Nephron (organoid): Measurements from ENCODE around the gene ASGR1.

ENCODE experiments used
- H3K27ac Mint-ChIP-seq, 3 experiments: 2 replicates each; pipeline ENCODE4 v1.8.0; 2020; ENCODE audit warnings: mixed read lengths in 3 of 3, mild to moderate bottlenecking in 2 of 3, moderate library complexity in 1 of 3
- H3K27me3 Mint-ChIP-seq: 2 replicates; pipeline ENCODE4 v1.8.0; 2021; ENCODE audit warnings: low read depth, mild to moderate bottlenecking, moderate library complexity, mixed read lengths
- H3K36me3 Mint-ChIP-seq: 2 replicates; pipeline ENCODE4 v1.8.0; 2020; ENCODE audit warnings: low read depth, mixed read lengths
- H3K4me1 Mint-ChIP-seq: 2 replicates; pipeline ENCODE4 v1.8.0; 2020; ENCODE audit warnings: mixed read lengths
- H3K4me3 Mint-ChIP-seq, 3 experiments: 2 replicates each; pipeline ENCODE4 v1.8.0; 2020; ENCODE audit warnings: mild to moderate bottlenecking in 3 of 3, mixed read lengths in 3 of 3, moderate library complexity in 2 of 3
- H3K9me3 Mint-ChIP-seq: 2 replicates; pipeline ENCODE4 v1.8.0; 2020; ENCODE audit warnings: mixed read lengths
- TF ChIP-seq, protein P1 (sequence below), 3 experiments: fragments of 200-600 bp; sonication (generic); IDR thresholded peaks; one replicate each; pipeline ENCODE4 v1.5.0; 2021; ENCODE audit warnings: antibody characterized with exemption in 3 of 3; ENCODE audit not compliant: unreplicated experiment in 3 of 3

The ASGR1 gene

DNA sequence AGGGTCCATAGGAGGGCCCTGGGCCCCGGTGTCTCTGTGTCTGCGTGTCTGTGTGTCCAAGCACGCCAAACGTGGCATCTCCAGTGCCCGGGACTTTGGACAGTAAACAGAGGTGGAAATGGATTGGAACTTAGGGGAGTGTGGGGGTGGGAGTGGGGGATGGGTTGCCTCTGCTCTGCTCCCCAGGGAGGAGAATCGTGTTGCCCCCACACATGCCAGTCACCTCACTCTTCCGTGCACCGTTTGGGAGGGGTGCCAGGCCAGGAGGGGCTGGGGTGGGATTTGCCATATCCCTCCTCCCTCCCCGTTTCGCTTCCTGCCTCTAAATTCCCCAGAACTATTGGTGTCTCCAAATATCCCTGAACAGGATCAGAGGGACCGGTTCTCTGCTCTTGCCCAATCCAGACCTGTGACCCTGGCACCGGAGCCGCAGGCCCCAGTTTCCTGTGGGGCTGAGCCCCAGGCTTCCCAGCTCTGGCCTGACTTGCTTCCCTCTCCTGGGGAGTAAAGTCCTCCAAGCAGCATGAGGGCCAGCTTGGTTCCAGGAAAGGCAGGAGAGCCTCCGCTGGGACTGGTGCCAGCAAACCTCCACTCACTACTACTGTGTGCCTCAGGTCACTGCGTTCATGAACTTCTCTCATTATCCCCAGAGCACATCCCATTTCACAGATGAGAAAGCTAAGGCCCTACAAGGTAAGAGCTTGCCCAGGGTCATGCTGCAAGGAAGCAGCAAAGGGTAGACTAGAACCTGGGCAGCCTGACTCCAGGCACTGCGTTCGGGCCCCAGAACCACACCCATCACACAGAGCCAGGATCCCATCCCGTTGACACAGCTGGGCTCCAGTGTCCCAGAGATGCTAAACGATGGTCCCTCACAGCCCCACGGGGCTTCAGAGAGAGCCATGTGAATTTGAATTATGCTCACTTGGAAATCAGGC, at the start of gene ASGR1:
Gene ASGR1 (minus strand): TSS at position 54 of the 938 bp plus-strand sequence. CDS start 807 bp downstream, outside the sequence.
- TF ChIP-seq, protein P1, sequence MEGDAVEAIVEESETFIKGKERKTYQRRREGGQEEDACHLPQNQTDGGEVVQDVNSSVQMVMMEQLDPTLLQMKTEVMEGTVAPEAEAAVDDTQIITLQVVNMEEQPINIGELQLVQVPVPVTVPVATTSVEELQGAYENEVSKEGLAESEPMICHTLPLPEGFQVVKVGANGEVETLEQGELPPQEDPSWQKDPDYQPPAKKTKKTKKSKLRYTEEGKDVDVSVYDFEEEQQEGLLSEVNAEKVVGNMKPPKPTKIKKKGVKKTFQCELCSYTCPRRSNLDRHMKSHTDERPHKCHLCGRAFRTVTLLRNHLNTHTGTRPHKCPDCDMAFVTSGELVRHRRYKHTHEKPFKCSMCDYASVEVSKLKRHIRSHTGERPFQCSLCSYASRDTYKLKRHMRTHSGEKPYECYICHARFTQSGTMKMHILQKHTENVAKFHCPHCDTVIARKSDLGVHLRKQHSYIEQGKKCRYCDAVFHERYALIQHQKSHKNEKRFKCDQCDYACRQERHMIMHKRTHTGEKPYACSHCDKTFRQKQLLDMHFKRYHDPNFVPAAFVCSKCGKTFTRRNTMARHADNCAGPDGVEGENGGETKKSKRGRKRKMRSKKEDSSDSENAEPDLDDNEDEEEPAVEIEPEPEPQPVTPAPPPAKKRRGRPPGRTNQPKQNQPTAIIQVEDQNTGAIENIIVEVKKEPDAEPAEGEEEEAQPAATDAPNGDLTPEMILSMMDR (IDR thresholded peaks at IDR 0.05; ENCODE audit: unreplicated experiment in 3 of 3), result no peak
- Mint-ChIP-seq H3K9me3 (no peaks in the 10 kb centered on the region), H3K27ac (peak within 1 kb of the TSS in 1 of 3 experiments; percentile 36), H3K27me3 (no peaks in the 10 kb centered on the region), H3K36me3 (no peaks in the 10 kb centered on the region), H3K4me1 (no peaks in the 10 kb centered on the region), H3K4me3 (peak within 1 kb of the TSS; percentile 16 to 59 (median 45))

- Mint-ChIP-seq H3K27ac (no peak overlapping the region), H3K36me3 (peaks cover 41% of the 10 kb centered on the region), H3K4me3 (no peak overlapping the region), H3K4me1 (peaks cover 19% of the 10 kb centered on the region), H3K9me3 (no peaks in the 10 kb centered on the region), H3K27me3 (no peaks in the 10 kb centered on the region)
- TF ChIP-seq, protein P1 (IDR thresholded peaks at IDR 0.05; ENCODE audit: unreplicated experiment in 3 of 3), result no peak
These were observed 49.8 kb upstream of the ASGR1 start for GRCh38 chr17:7228920-7229319.

GRCh38 chr17:7226721-7227710, 47.8 kb upstream of the ASGR1 start:
- TF ChIP-seq, protein P1 (IDR thresholded peaks at IDR 0.05; ENCODE audit: unreplicated experiment in 3 of 3), result no peak
- Mint-ChIP-seq H3K9me3 (no peaks in the 10 kb centered on the region), H3K36me3 (peaks cover 53% of the 10 kb centered on the region), H3K27ac (no peak overlapping the region), H3K4me3 (no peak overlapping the region), H3K27me3 (no peaks in the 10 kb centered on the region), H3K4me1 (peaks cover 3% of the 10 kb centered on the region)

GRCh38 chr17:7225711-7226331, 46.7 kb upstream of the ASGR1 start:
- Mint-ChIP-seq H3K27me3 (no peaks in the 10 kb centered on the region), H3K9me3 (no peaks in the 10 kb centered on the region), H3K27ac (no peak overlapping the region), H3K4me1 (peaks cover 12% of the 10 kb centered on the region), H3K4me3 (no peak overlapping the region), H3K36me3 (peaks cover 50% of the 10 kb centered on the region)
- TF ChIP-seq, protein P1 (IDR thresholded peaks at IDR 0.05; ENCODE audit: unreplicated experiment in 3 of 3), result no peak

DNA sequence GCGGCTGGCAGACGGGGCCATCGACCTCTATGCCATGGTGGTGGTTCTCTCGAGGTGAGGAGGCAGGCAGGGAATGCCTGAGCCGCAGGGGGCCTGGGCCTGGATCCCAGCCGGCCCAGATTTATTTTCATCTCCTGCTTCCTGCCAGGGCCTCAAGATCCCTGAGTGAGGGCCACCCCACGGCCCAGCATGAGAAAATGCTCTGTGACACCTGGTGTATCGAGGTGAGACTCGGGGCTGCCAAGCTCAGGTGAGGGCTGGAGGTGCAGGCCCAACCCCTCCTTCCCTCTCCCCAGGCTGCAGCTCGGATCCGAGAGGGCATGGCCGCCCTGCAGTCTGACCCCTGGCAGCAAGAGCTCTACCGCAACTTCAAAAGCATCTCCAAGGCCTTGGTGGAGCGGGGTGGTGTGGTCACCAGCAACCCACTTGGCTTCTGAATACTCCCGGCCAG, 45.5 kb upstream of the ASGR1 start:
- Mint-ChIP-seq H3K27me3 (no peaks in the 10 kb centered on the region), H3K4me1 (peaks cover 20% of the 10 kb centered on the region), H3K4me3 (no peak overlapping the region), H3K36me3 (peaks cover 41% of the 10 kb centered on the region), H3K27ac (no peak overlapping the region), H3K9me3 (no peaks in the 10 kb centered on the region)
- TF ChIP-seq, protein P1 (IDR thresholded peaks at IDR 0.05; ENCODE audit: unreplicated experiment in 3 of 3), result no peak
